AG09309 (cell line): ENCODE measurements around the gene ATM.
"Not testable (repeated sequence)": the region's sequence is repeated elsewhere in the genome, so short reads cannot be mapped to it uniquely, and the experiment has no call there.

Experiments used
- DNase-seq: peaks from one replicate; pipeline ENCODE4 v3.0.0-alpha.2; 2010; ENCODE audit warnings: low read depth
- H3K4me3 ChIP-seq: 2 replicates; pipeline ENCODE4 v1.5.1; 2011; ENCODE audit warnings: mild to moderate bottlenecking, low read depth, low read length, moderate library complexity; ENCODE audit not compliant: control insufficient read depth
- CTCF ChIP-seq: IDR thresholded peaks from 2 replicates; pipeline ENCODE4 v1.5.1; 2011; ENCODE audit warnings: mild to moderate bottlenecking, low read depth, low read length, inconsistent platforms; ENCODE audit not compliant: insufficient read depth, control insufficient read depth; ENCODE audit errors: missing control alignments

The ATM gene

GRCh38 chr11:108402241-108402640 lies 179.4 kb downstream of the ATM start:
- DNase-seq, result no peak
- TF ChIP-seq CTCF, result no peak
- no peak overlapping the region for H3K4me3 ChIP-seq

DNA sequence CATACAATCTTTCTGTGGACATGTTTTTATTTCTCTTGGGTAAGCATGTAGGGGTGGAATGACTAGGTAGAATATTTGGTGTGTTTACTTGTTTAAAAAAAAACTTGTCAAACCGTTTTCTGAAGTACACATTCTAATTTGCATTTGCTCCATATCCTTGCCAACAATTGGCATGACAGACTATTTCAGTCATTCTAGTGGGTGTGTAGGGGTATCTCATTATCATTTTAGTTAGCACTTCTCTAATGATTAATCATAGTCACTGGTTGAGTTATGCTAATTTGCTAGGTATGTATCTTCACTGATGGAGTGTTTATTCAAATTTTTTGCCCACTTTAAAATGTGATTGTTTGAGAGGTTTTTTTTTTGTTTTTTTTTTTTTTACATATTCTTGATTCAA lies 180.2 kb downstream of the ATM start:
- no peak for TF ChIP-seq CTCF
- H3K4me3 ChIP-seq, result no peak overlapping the region
- no peak for DNase-seq

DNA sequence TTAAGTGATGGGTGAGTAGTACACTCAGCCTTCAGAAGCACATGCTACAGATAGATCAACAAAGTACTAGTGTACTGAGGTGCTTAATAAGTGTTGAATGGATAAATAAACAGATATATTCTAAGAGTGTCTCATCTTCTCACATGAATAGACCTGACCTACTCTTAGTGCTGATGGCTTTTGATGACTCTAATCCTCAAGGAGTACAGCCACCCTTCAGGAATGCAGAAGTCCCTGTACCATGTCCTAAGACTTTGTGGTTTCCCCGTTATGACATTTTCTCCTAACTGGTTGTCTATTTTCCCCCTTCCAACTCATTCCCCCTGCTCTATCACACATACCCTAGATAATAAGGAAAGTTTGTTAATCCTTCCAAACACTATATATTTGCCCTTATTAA lies 182.8 kb downstream of the ATM start:
- no peak for TF ChIP-seq CTCF
- no peak overlapping the region for H3K4me3 ChIP-seq
- DNase-seq, result no peak

DNA sequence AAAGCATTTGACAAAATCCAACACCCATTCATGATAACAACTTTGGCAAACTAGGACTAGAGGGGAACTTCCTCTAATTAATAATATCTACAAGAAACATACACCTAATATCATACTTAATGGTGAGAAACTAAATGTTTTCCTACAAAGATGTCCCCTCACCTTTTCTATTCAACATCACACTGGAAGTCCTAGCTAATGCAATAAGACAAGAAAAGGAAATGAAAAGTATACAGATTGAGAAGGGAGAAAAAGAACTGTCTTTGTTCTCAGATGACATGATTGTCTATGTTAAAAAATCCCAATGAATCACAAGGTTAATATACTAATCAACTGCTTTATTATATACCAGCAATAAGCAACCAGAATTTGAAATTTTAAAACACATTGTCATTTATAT lies 192.1 kb downstream of the ATM start:
- no peak for DNase-seq
- no peak for TF ChIP-seq CTCF
- no peak overlapping the region for H3K4me3 ChIP-seq

- peak; percentile 39 for TF ChIP-seq CTCF
These were observed 194.7 kb downstream of the ATM start for GRCh38 chr11:108417551-108417950.

More at GRCh38 chr11:108417551-108417950, 194.7 kb downstream of the ATM start:
- not testable (repeated sequence) for H3K4me3 ChIP-seq, DNase-seq
